IMR-90 (cell line): Measurements from ENCODE around the gene OSM. TPM values are rescaled to one million over a fixed set of nuclear protein-coding genes. Genes with fewer than 3 reads are reported as not detected.

Source experiments
- ATAC-seq: fragments of 200-7000 bp; cut with Tn5 transposase; 2 replicates; pipeline ENCODE4 v1.9.1; 2020; ENCODE audit warnings: low read depth, mild to moderate bottlenecking, moderate library complexity
- BruUV-seq: library from RNA; stranded (reverse); fragments of 400-500 nt; replicated peaks from 2 replicates; lab custom pipeline; 2021; lab: Mats Ljungman, UMichigan
- CTCF ChIA-PET: fragments of 300-600 bp; formaldehyde crosslinking; extraction: SDS; loops from one replicate; lab custom pipeline; 2021; ENCODE audit warnings: antibody characterized with exemption; lab: Yijun Ruan, JAX
- POLR2A ChIA-PET: fragments of 300-600 bp; sonication (Branson Sonifier 250); formaldehyde crosslinking; loops from one replicate; lab custom pipeline; 2022; ENCODE audit warnings: antibody characterized with exemption; ENCODE audit not compliant: unreplicated experiment; lab: Charles Lee
- DNase-seq: peaks from one replicate; pipeline ENCODE4 v3.0.0; 2013
- H2AFZ ChIP-seq: replicated peaks from 2 replicates; pipeline ENCODE3; 2013; ENCODE audit warnings: low read length, mild to moderate bottlenecking; ENCODE audit not compliant: poor library complexity
- H2AK5ac ChIP-seq: 2 replicates; pipeline ENCODE4 v1.6.1; 2013; ENCODE audit warnings: low read depth, low read length, inconsistent platforms
- H2AK9ac ChIP-seq: replicated peaks from 2 replicates; pipeline ENCODE3; 2013; ENCODE audit warnings: mild to moderate bottlenecking, low read depth, low read length, moderate library complexity; ENCODE audit not compliant: poor library complexity
- H2BK120ac ChIP-seq: 2 replicates; pipeline ENCODE4 v1.6.1; 2013; ENCODE audit warnings: low read depth, low read length, inconsistent platforms
- H2BK15ac ChIP-seq: 3 replicates; pipeline ENCODE4 v1.6.1; 2013; ENCODE audit warnings: low read depth, low read length, inconsistent platforms
- H2BK20ac ChIP-seq: 2 replicates; pipeline ENCODE4 v1.6.1; 2013; ENCODE audit warnings: low read depth, mild to moderate bottlenecking, inconsistent platforms, low read length, moderate library complexity
- H2BK5ac ChIP-seq: 2 replicates; pipeline ENCODE4 v1.6.1; 2013; ENCODE audit warnings: mild to moderate bottlenecking, low read depth, low read length, inconsistent platforms; ENCODE audit not compliant: poor library complexity, severe bottlenecking
- H3K14ac ChIP-seq: replicated peaks from 2 replicates; pipeline ENCODE4 v1.6.1; 2013; ENCODE audit warnings: low read depth, low read length, inconsistent platforms
- H3K18ac ChIP-seq: 2 replicates; pipeline ENCODE4 v1.6.1; 2013; ENCODE audit warnings: low read depth, low read length, control low read depth
- H3K23ac ChIP-seq: 2 replicates; pipeline ENCODE4 v1.6.1; 2013; ENCODE audit warnings: low read depth, low read length, inconsistent platforms
- H3K27ac ChIP-seq: 2 replicates; pipeline ENCODE4 v1.5.1; 2013; ENCODE audit warnings: mild to moderate bottlenecking, control low read depth, low read length; ENCODE audit not compliant: insufficient read depth
- H3K27me3 ChIP-seq: 2 replicates; pipeline ENCODE4 v1.6.1; 2013; ENCODE audit warnings: low read length; ENCODE audit not compliant: control insufficient read depth, insufficient read depth
- H3K36me3 ChIP-seq: 2 replicates; pipeline ENCODE4 v1.6.1; 2013; ENCODE audit warnings: low read length, mixed read lengths; ENCODE audit not compliant: control insufficient read depth, insufficient read depth
- H3K4ac ChIP-seq: 2 replicates; pipeline ENCODE4 v1.6.1; 2013; ENCODE audit warnings: low read depth, low read length, inconsistent platforms
- H3K4me1 ChIP-seq: 2 replicates; pipeline ENCODE4 v1.6.1; 2013; ENCODE audit warnings: low read length, mixed read lengths; ENCODE audit not compliant: control insufficient read depth, insufficient read depth
- H3K4me2 ChIP-seq: 2 replicates; pipeline ENCODE4 v1.6.1; 2013; ENCODE audit warnings: low read depth, mild to moderate bottlenecking, control low read depth, low read length, moderate library complexity
- H3K4me3 ChIP-seq: 2 replicates; pipeline ENCODE4 v1.5.1; 2013; ENCODE audit warnings: low read depth, mild to moderate bottlenecking, control low read depth, low read length, moderate library complexity; ENCODE audit not compliant: insufficient read depth
- H3K56ac ChIP-seq: 2 replicates; pipeline ENCODE4 v1.6.1; 2013; ENCODE audit warnings: low read length, inconsistent platforms; ENCODE audit not compliant: insufficient read depth; ENCODE audit errors: extremely low read depth
- H3K79me1 ChIP-seq, 2 experiments: 2 replicates each; pipeline ENCODE4 v1.6.1; 2013; ENCODE audit warnings: low read length in 2 of 2, inconsistent platforms in 1 of 2, low read depth in 1 of 2
- H3K9ac ChIP-seq: 2 replicates; pipeline ENCODE4 v1.6.1; 2013; ENCODE audit warnings: low read depth, low read length, control low read depth
- H3K9me1 ChIP-seq: 2 replicates; pipeline ENCODE4 v1.6.1; 2013; ENCODE audit warnings: low read length, inconsistent platforms; ENCODE audit not compliant: insufficient read depth
- H3K9me3 ChIP-seq: 2 replicates; pipeline ENCODE4 v1.6.1; 2013; ENCODE audit warnings: low read length; ENCODE audit not compliant: control insufficient read depth, insufficient read depth
- H4K20me1 ChIP-seq: 2 replicates; pipeline ENCODE4 v1.6.1; 2013; ENCODE audit warnings: low read length, inconsistent platforms; ENCODE audit not compliant: insufficient read depth
- H4K5ac ChIP-seq: 2 replicates; pipeline ENCODE4 v1.6.1; 2013; ENCODE audit warnings: mild to moderate bottlenecking, low read depth, low read length, control low read depth
- H4K8ac ChIP-seq, 2 experiments: 2 replicates each; pipeline ENCODE4 v1.6.1; 2013; ENCODE audit warnings: low read depth in 2 of 2, low read length in 2 of 2, control low read depth in 1 of 2, inconsistent platforms in 1 of 2
- H4K91ac ChIP-seq: 2 replicates; pipeline ENCODE4 v1.6.1; 2013; ENCODE audit warnings: low read depth, low read length, inconsistent platforms; ENCODE audit not compliant: insufficient read depth
- CEBPB ChIP-seq: IDR thresholded peaks from 2 replicates; pipeline ENCODE4 v1.6.1; 2012; ENCODE audit warnings: low read depth, low read length, improper control_type of control experiment
- CTCF ChIP-seq: conservative IDR thresholded peaks from 2 replicates; pipeline ENCODE4 v1.5.1; 2012; ENCODE audit warnings: mild to moderate bottlenecking, low read depth, low read length, improper control_type of control experiment
- FOS ChIP-seq: fragments of 150-350 bp; IDR thresholded peaks from 2 replicates; pipeline ENCODE4 v1.6.1; 2016; ENCODE audit warnings: low read depth, low read length
- POLR2A ChIP-seq: IDR thresholded peaks from 2 replicates; pipeline ENCODE4 v1.6.1; 2012; ENCODE audit warnings: mild to moderate bottlenecking, low read depth, low read length
- RAD21 ChIP-seq: IDR thresholded peaks from 2 replicates; pipeline ENCODE4 v1.6.1; 2012; ENCODE audit warnings: low read length, improper control_type of control experiment
- RFX5 ChIP-seq: IDR thresholded peaks from 2 replicates; pipeline ENCODE4 v1.8.0; 2012; ENCODE audit warnings: low read depth, mild to moderate bottlenecking, low read length, moderate library complexity
- WGBS, 2 experiments: methylation state at CpG; one replicate each; pipeline versions ENCODE4 v1.1.5 to v1.1.7; 2013; ENCODE audit warnings: missing lambda C conversion rate in 2 of 2; ENCODE audit not compliant: insufficient read length in 1 of 2; ENCODE audit errors: extremely low coverage in 2 of 2; 5-methylcytosine and 5-hydroxymethylcytosine counted together
- dilution Hi-C: fragments of 300-500 bp; cut with HindIII; formaldehyde crosslinking; loops from one replicate; pipeline ENCODE4 v1.14.3; 2018; ENCODE audit warnings: low sequenced_read_pairs; ENCODE audit not compliant: unreplicated experiment
- in situ Hi-C: fragments of 300-500 bp; cut with MboI; formaldehyde crosslinking; loops from 3 replicates; pipeline ENCODE4 v1.14.3; 2019; ENCODE audit warnings: low sequenced_read_pairs, inconsistent platforms, mixed read lengths
- intact Hi-C: fragments of 100-400 bp; cut with micrococcal nuclease; formaldehyde crosslinking; loops from 2 replicates; pipeline ENCODE4 v1.10.0; 2022
- polyA plus RNA-seq, 3 experiments: library from polyadenylated mRNA; depleted of rRNA; stranded (reverse); fragments of >200 nt; gene quantifications; 2 replicates each; pipeline ENCODE4 v1.2.3, GENCODE V29; 2012; ENCODE audit warnings: low replicate concordance in 1 of 3
- total RNA-seq: library from RNA; depleted of rRNA; stranded (reverse); fragments of >200 nt; gene quantifications from 2 replicates; pipeline ENCODE4 v1.2.3, GENCODE V29; 2012
- TF ChIP-seq, protein P1 (sequence below): fragments of 150-350 bp; IDR thresholded peaks from 2 replicates; pipeline ENCODE4 v1.6.1; 2016; ENCODE audit warnings: low read depth, mild to moderate bottlenecking, low read length, moderate library complexity, borderline replicate concordance

The OSM gene
- total and polyA plus RNA-seq, 2 of the 4 experiments (the other 2 are of a cell fraction), result not detected

DNA sequence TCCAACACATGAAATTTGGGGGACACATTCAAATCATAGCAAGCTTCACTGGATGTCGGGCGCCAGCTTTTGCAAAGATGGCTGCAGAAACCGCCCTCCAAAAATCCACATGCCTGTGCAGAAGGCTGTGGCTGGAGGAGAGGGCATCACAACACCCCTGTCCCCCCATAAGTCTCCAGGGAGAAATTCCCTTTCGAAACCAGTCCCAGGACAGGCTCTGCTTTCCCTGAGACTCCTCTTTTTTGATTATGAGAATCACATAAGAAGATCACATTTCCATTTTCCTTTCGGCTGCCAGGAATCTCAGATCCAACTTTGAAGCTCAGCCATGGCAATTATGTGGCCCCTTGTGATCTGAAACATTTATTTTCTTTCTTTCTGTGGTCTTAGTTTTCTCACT is 29.8 kb downstream of the OSM start:
- peaks cover 45% of the 10 kb centered on the region for H3K4me1 ChIP-seq
- H3K4me3 ChIP-seq, result no peak overlapping the region
- H3K9me1 ChIP-seq, result peaks cover 8% of the 10 kb centered on the region
- H3K56ac ChIP-seq, result no peak overlapping the region
- H3K9me3 ChIP-seq, result no peaks in the 10 kb centered on the region
- peak overlapping the region; percentile 98 to 99 for H4K8ac ChIP-seq
- peak overlapping the region; percentile 97 for H2AK5ac ChIP-seq
- intact Hi-C loops (loop anchor here (1.0 to 5.0 kb wide), 2 partner anchors 40 to 129 kb away; no protein-coding TSS in a partner anchor), in situ Hi-C loops (no loop called here), dilution Hi-C loops (no loop called here)
- no peaks in the 10 kb centered on the region for H4K20me1 ChIP-seq
- no peak overlapping the region for H3K4me2 ChIP-seq
- peak overlapping the region; percentile 87 for H2BK5ac ChIP-seq
- peaks cover 15% of the 10 kb centered on the region for H3K36me3 ChIP-seq
- peak overlapping the region; percentile 90 for H3K18ac ChIP-seq
- H3K9ac ChIP-seq, result no peak overlapping the region
- peaks cover 0 to 14% of the 10 kb centered on the region in 2 experiments; a peak in 2 of 4 replicates for H3K79me1 ChIP-seq
- no peak overlapping the region for H2AFZ ChIP-seq
- POLR2A ChIA-PET, result interaction anchor here (1.2 kb wide), 1 partner anchor 32 kb away, joined by 4 read pairs; no protein-coding TSS in a partner anchor
- WGBS, 2 experiments, result 100% methylated on average over 4 of the region's 5 CpGs; no CpG with 5 or more reads in 1 of the 2 experiments
- peak overlapping the region; percentile 96 for H3K14ac ChIP-seq
- DNase-seq, result no peak
- BruUV-seq, result no TSS peak
- TF ChIP-seq POLR2A (peak; percentile 22; the same call in 1 of the 2 replicates), CTCF (no peak), FOS (no peak), CEBPB (no peak), RAD21 (no peak), RFX5 (no peak)
- TF ChIP-seq, protein P1, sequence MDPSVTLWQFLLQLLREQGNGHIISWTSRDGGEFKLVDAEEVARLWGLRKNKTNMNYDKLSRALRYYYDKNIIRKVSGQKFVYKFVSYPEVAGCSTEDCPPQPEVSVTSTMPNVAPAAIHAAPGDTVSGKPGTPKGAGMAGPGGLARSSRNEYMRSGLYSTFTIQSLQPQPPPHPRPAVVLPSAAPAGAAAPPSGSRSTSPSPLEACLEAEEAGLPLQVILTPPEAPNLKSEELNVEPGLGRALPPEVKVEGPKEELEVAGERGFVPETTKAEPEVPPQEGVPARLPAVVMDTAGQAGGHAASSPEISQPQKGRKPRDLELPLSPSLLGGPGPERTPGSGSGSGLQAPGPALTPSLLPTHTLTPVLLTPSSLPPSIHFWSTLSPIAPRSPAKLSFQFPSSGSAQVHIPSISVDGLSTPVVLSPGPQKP, result no peak
- peak overlapping the region; percentile 96 for H2BK20ac ChIP-seq
- peak overlapping the region; percentile 78 for H2BK15ac ChIP-seq
- H3K27ac ChIP-seq, result peak overlapping the region; percentile 91; the same call in 1 of the 2 replicates
- H3K23ac ChIP-seq, result peak overlapping the region; percentile 11; the same call in 1 of the 2 replicates
- no peak for ATAC-seq
- H3K4ac ChIP-seq, result peak overlapping the region; percentile 98
- peak overlapping the region; percentile 87 for H4K5ac ChIP-seq
- peak overlapping the region; percentile 99 for H4K91ac ChIP-seq
- peak overlapping the region; percentile 99 for H2BK120ac ChIP-seq
- no peaks in the 10 kb centered on the region for H3K27me3 ChIP-seq
- H2AK9ac ChIP-seq, result peak overlapping the region; percentile 85
- CTCF ChIA-PET, result interaction anchor here (0.6 to 0.8 kb wide), 2 partner anchors 18 to 129 kb away, joined by 3 read pairs; no protein-coding TSS in a partner anchor
